ENCODE measurements around the gene CUTA. TPM values are rescaled to one million over a fixed set of nuclear protein-coding genes. Genes with fewer than 3 reads are reported as not detected.

The CUTA gene
- total and polyA plus RNA-seq, 2 experiments from 2014 or later: 207 to 421 TPM

DNA sequence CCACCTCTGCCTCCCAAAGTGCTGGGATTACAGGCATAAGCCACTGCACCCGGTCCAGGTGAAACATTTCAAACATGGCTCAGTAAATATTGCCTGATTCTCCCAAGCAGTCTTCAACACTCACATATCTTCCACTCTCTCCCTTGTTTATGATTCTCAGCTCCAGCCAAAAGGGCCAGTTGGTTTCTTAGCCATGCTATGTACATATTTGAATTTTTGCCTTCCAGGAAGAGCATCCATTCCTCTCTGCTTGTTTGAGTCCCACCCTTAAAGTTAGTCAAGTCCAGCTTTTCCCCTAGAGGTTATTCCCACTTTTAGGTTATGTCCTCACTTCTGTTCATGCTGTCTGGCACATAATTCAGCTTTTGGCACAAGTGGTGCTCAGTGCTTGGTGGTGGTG is 20.4 kb downstream of the CUTA start (continued):
- TF ChIP-seq, protein P1, sequence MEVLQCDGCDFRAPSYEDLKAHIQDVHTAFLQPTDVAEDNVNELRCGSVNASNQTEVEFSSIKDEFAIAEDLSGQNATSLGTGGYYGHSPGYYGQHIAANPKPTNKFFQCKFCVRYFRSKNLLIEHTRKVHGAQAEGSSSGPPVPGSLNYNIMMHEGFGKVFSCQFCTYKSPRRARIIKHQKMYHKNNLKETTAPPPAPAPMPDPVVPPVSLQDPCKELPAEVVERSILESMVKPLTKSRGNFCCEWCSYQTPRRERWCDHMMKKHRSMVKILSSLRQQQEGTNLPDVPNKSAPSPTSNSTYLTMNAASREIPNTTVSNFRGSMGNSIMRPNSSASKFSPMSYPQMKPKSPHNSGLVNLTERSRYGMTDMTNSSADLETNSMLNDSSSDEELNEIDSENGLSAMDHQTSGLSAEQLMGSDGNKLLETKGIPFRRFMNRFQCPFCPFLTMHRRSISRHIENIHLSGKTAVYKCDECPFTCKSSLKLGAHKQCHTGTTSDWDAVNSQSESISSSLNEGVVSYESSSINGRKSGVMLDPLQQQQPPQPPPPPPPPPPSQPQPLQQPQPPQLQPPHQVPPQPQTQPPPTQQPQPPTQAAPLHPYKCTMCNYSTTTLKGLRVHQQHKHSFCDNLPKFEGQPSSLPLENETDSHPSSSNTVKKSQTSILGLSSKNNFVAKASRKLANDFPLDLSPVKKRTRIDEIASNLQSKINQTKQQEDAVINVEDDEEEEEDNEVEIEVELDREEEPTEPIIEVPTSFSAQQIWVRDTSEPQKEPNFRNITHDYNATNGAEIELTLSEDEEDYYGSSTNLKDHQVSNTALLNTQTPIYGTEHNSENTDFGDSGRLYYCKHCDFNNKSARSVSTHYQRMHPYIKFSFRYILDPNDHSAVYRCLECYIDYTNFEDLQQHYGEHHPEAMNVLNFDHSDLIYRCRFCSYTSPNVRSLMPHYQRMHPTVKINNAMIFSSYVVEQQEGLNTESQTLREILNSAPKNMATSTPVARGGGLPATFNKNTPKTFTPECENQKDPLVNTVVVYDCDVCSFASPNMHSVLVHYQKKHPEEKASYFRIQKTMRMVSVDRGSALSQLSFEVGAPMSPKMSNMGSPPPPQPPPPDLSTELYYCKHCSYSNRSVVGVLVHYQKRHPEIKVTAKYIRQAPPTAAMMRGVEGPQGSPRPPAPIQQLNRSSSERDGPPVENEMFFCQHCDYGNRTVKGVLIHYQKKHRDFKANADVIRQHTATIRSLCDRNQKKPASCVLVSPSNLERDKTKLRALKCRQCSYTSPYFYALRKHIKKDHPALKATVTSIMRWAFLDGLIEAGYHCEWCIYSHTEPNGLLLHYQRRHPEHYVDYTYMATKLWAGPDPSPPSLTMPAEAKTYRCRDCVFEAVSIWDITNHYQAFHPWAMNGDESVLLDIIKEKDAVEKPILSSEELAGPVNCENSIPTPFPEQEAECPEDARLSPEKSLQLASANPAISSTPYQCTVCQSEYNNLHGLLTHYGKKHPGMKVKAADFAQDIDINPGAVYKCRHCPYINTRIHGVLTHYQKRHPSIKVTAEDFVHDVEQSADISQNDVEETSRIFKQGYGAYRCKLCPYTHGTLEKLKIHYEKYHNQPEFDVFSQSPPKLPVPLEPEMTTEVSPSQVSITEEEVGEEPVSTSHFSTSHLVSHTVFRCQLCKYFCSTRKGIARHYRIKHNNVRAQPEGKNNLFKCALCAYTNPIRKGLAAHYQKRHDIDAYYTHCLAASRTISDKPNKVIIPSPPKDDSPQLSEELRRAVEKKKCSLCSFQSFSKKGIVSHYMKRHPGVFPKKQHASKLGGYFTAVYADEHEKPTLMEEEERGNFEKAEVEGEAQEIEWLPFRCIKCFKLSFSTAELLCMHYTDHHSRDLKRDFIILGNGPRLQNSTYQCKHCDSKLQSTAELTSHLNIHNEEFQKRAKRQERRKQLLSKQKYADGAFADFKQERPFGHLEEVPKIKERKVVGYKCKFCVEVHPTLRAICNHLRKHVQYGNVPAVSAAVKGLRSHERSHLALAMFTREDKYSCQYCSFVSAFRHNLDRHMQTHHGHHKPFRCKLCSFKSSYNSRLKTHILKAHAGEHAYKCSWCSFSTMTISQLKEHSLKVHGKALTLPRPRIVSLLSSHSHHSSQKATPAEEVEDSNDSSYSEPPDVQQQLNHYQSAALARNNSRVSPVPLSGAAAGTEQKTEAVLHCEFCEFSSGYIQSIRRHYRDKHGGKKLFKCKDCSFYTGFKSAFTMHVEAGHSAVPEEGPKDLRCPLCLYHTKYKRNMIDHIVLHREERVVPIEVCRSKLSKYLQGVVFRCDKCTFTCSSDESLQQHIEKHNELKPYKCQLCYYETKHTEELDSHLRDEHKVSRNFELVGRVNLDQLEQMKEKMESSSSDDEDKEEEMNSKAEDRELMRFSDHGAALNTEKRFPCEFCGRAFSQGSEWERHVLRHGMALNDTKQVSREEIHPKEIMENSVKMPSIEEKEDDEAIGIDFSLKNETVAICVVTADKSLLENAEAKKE (CRISPR knock-in tag; IDR thresholded peaks at IDR 0.05): no peak
- TF ChIP-seq JUNB (IDR thresholded peaks at IDR 0.05; ENCODE audit: unreplicated experiment): no peak
- TF ChIP-seq, protein P2, sequence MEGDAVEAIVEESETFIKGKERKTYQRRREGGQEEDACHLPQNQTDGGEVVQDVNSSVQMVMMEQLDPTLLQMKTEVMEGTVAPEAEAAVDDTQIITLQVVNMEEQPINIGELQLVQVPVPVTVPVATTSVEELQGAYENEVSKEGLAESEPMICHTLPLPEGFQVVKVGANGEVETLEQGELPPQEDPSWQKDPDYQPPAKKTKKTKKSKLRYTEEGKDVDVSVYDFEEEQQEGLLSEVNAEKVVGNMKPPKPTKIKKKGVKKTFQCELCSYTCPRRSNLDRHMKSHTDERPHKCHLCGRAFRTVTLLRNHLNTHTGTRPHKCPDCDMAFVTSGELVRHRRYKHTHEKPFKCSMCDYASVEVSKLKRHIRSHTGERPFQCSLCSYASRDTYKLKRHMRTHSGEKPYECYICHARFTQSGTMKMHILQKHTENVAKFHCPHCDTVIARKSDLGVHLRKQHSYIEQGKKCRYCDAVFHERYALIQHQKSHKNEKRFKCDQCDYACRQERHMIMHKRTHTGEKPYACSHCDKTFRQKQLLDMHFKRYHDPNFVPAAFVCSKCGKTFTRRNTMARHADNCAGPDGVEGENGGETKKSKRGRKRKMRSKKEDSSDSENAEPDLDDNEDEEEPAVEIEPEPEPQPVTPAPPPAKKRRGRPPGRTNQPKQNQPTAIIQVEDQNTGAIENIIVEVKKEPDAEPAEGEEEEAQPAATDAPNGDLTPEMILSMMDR (conservative IDR thresholded peaks at IDR 0.05; ENCODE audit: low read depth in 2 of 2): no peak
- TF ChIP-seq STAT1 (IDR thresholded peaks at IDR 0.05; ENCODE audit: unreplicated experiment): no peak
- no peak for TF ChIP-seq ZNF114 (CRISPR knock-in tag; IDR thresholded peaks at IDR 0.05)
- no peak for TF ChIP-seq EZH2 (IDR thresholded peaks at IDR 0.05; ENCODE audit: low read depth, unreplicated experiment)
- TF ChIP-seq CREB1 (CRISPR knock-in tag; IDR thresholded peaks at IDR 0.05; ENCODE audit: low read depth): no peak
- TF ChIP-seq NANOG (IDR thresholded peaks at IDR 0.05; ENCODE audit: borderline replicate concordance): no peak

DNA sequence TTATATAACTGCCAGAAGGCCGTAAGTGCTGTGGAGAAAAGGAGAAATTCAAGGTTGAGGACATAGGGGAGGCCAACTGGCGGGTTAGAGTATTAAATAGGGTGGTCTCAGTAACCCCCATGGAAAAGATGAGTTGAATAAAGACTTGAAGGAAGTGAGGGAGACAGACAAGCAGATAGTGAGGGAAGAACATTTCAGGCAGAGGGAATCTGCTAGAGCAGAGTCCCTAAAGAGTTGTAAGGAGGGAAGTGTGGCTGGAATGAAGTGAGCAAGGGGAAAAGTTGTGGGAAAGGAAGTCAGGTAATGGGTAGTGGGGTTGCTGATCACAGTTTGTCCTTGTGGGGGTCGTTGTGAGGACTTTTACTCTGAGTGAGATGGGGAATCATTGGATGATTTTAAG is 24.9 kb downstream of the CUTA start:
- H3K36me3 Mint-ChIP-seq (ENCODE audit: low read depth): peaks cover 11% of the 10 kb centered on the region
- H3K27me3 ChIP-seq (ENCODE audit: insufficient read depth): no peaks in the 10 kb centered on the region
- ATAC-seq: no peak
- no peak overlapping the region for H3K27ac ChIP-seq (ENCODE audit: low read depth)
- H3K27ac Mint-ChIP-seq: peak overlapping the region; percentile 20; the same call in 1 of the 2 replicates
- H3K9me3 Mint-ChIP-seq: no peaks in the 10 kb centered on the region; the same call in 2 of the 3 replicates
- 0 out of 2 replicates have a peak, but pooled peaks cover 3% of the 10 kb centered on the region for H3K36me3 ChIP-seq (ENCODE audit: insufficient read depth)
- H3K9me2 ChIP-seq (ENCODE audit: insufficient read depth): no peaks in the 10 kb centered on the region
- peaks cover 5% of the 10 kb centered on the region; the same call in 1 of the 2 replicates for H3F3A ChIP-seq (replicated peaks; ENCODE audit: low read depth)
- no peak overlapping the region for H2AFZ ChIP-seq
- H3K4me2 ChIP-seq: peak overlapping the region; percentile 94
- peaks cover 61% of the 10 kb centered on the region for H3K79me2 ChIP-seq (replicated peaks; ENCODE audit: insufficient read depth)
- peaks cover 28% of the 10 kb centered on the region for H3K4me1 Mint-ChIP-seq
- H3K4me3 ChIP-seq: peak overlapping the region; percentile 92
- peak overlapping the region; percentile 91 for H3K4me3 Mint-ChIP-seq
- H3K27me3 Mint-ChIP-seq (ENCODE audit: insufficient read depth, low read depth, poor library complexity): peaks cover 5% of the 10 kb centered on the region
- no peak for DNase-seq (ENCODE audit: low spot score)
- H4K20me1 ChIP-seq (replicated peaks; ENCODE audit: insufficient read depth): peaks cover 41% of the 10 kb centered on the region
- H3K4me1 ChIP-seq (ENCODE audit: insufficient read depth): peaks cover 8% of the 10 kb centered on the region
- TF ChIP-seq NANOG (IDR thresholded peaks at IDR 0.05; ENCODE audit: borderline replicate concordance) (no peak), CREB1 (CRISPR knock-in tag; IDR thresholded peaks at IDR 0.05; ENCODE audit: low read depth) (no peak), JUNB (IDR thresholded peaks at IDR 0.05; ENCODE audit: unreplicated experiment) (no peak), ZNF331 (CRISPR knock-in tag; IDR thresholded peaks at IDR 0.05; ENCODE audit: low read depth) (no peak), EZH2 (IDR thresholded peaks at IDR 0.05; ENCODE audit: low read depth, unreplicated experiment) (no peak), ZNF114 (CRISPR knock-in tag; IDR thresholded peaks at IDR 0.05) (no peak)

All from GM23338 (cell line).